HepG2 (cell line): ENCODE data around the gene MYO5A. TPM values are rescaled to one million over a fixed set of nuclear protein-coding genes. Genes with fewer than 3 reads are reported as not detected.

Source experiments
- AFF4 ChIP-seq: sonication (generic); formaldehyde crosslinking; IDR thresholded peaks from 2 replicates; pipeline ENCODE4 v1.4.0; 2020; ENCODE audit warnings: missing genetic modification reagents
- ARNT2 ChIP-seq: sonication (generic); formaldehyde crosslinking; IDR thresholded peaks from 2 replicates; pipeline ENCODE4 v1.8.0; 2022; ENCODE audit warnings: mild to moderate bottlenecking, low read depth, missing genetic modification reagents, moderate library complexity
- ASH2L ChIP-seq: fragments of 300-600, 200-600 bp; sonication (generic); IDR thresholded peaks from 2 replicates; pipeline ENCODE4 v1.7.0; 2017; ENCODE audit warnings: low read depth, mild to moderate bottlenecking, moderate library complexity, mixed read lengths, low read length; ENCODE audit not compliant: insufficient read length
- HNF4G ChIP-seq, 2 experiments: sonication (generic) in 1 of 2; formaldehyde crosslinking in 1 of 2; IDR thresholded peaks; 2 replicates each; pipeline versions ENCODE4 v1.4.0 to v1.6.1; 2011 to 2020; ENCODE audit warnings: borderline replicate concordance in 2 of 2, low read depth in 2 of 2, mild to moderate bottlenecking in 2 of 2, low read length in 1 of 2, missing genetic modification reagents in 1 of 2, moderate library complexity in 1 of 2
- HNRNPUL1 ChIP-seq: fragments of 200-400 bp; formaldehyde crosslinking; IDR thresholded peaks from 2 replicates; pipeline ENCODE4 v1.6.1; 2017; ENCODE audit warnings: low read depth, mild to moderate bottlenecking, low read length, moderate library complexity
- KLF15 ChIP-seq: sonication (generic); formaldehyde crosslinking; IDR thresholded peaks from 2 replicates; pipeline ENCODE4 v1.8.1; 2023; ENCODE audit warnings: borderline replicate concordance, mild to moderate bottlenecking, inconsistent platforms, missing genetic modification reagents, mixed read lengths
- NFYB ChIP-seq: sonication (generic); formaldehyde crosslinking; IDR thresholded peaks from 2 replicates; pipeline ENCODE4 v1.4.0; 2020; ENCODE audit warnings: missing genetic modification reagents
- NR2F2 ChIP-seq: IDR thresholded peaks from 2 replicates; pipeline ENCODE4 v1.6.1; 2012; ENCODE audit warnings: low read depth, inconsistent platforms, borderline replicate concordance
- RBFOX2 ChIP-seq: fragments of 200-400 bp; formaldehyde crosslinking; IDR thresholded peaks from 2 replicates; pipeline ENCODE4 v1.6.1; 2017; ENCODE audit warnings: low read depth, mild to moderate bottlenecking, low read length
- SCMH1 ChIP-seq: sonication (generic); formaldehyde crosslinking; IDR thresholded peaks from 2 replicates; pipeline ENCODE4 v1.9.0; 2021; ENCODE audit warnings: missing genetic modification reagents, mild to moderate bottlenecking, borderline replicate concordance
- ZFYVE20 ChIP-seq: sonication (generic); formaldehyde crosslinking; IDR thresholded peaks from 2 replicates; pipeline ENCODE4 v1.8.0; 2023; ENCODE audit warnings: low read depth, mild to moderate bottlenecking, moderate library complexity, missing genetic modification reagents, borderline replicate concordance
- ZKSCAN5 ChIP-seq: sonication (generic); formaldehyde crosslinking; IDR thresholded peaks from 2 replicates; pipeline ENCODE4 v1.5.1; 2020; ENCODE audit warnings: mild to moderate bottlenecking, missing genetic modification reagents
- ZNF10 ChIP-seq: sonication (generic); formaldehyde crosslinking; IDR thresholded peaks from 2 replicates; pipeline ENCODE4 v1.4.0; 2020; ENCODE audit warnings: mild to moderate bottlenecking, low read depth, missing genetic modification reagents, borderline replicate concordance
- ZNF101 ChIP-seq: sonication (generic); formaldehyde crosslinking; IDR thresholded peaks from 2 replicates; pipeline ENCODE4 v1.4.0; 2020; ENCODE audit warnings: mild to moderate bottlenecking, low read depth, missing genetic modification reagents, borderline replicate concordance
- ZNF143 ChIP-seq: sonication (generic); formaldehyde crosslinking; IDR thresholded peaks from 2 replicates; pipeline ENCODE4 v1.4.0; 2020; ENCODE audit warnings: missing genetic modification reagents
- ZNF274 ChIP-seq: sonication (generic); formaldehyde crosslinking; IDR thresholded peaks from 2 replicates; pipeline ENCODE4 v1.5.1; 2020; ENCODE audit warnings: mild to moderate bottlenecking, missing genetic modification reagents
- ZNF44 ChIP-seq: sonication (generic); formaldehyde crosslinking; IDR thresholded peaks from 2 replicates; pipeline ENCODE4 v1.5.1; 2020; ENCODE audit warnings: mild to moderate bottlenecking, missing genetic modification reagents
- ZNF614 ChIP-seq: IDR thresholded peaks from 2 replicates; pipeline ENCODE4 v1.6.1; 2018; ENCODE audit warnings: missing biosample characterization, missing genetic modification reagents, inconsistent platforms, borderline replicate concordance
- ZNF629 ChIP-seq: sonication (generic); formaldehyde crosslinking; conservative IDR thresholded peaks from 2 replicates; pipeline ENCODE4 v1.5.0; 2020; ENCODE audit warnings: missing genetic modification reagents
- ZNF841 ChIP-seq: sonication (generic); formaldehyde crosslinking; IDR thresholded peaks from 2 replicates; pipeline ENCODE4 v1.8.1; 2023; ENCODE audit warnings: missing genetic modification reagents, borderline replicate concordance
- polyA plus RNA-seq, 8 experiments: library from polyadenylated mRNA; depleted of rRNA in 3 of 8; stranded (reverse) in 7 of 8; unstranded in 1 of 8; fragments of >200 nt; fragmentation: Illumina TruSeq in 4 of 8; extraction: Trizol in 4 of 8; gene quantifications; 2 replicates each; pipeline versions ENCODE4 v1.2.1 to v1.2.3, GENCODE V29; 2011 to 2016; ENCODE audit warnings: low read depth in 4 of 8, missing spikeins in 1 of 8, mixed read lengths in 1 of 8; ENCODE audit not compliant: insufficient read depth in 1 of 8
- total RNA-seq, 5 experiments: library from RNA; depleted of rRNA; stranded (reverse); fragments of >200 nt; fragmentation: Illumina TruSeq; extraction: Trizol; gene quantifications; 2 replicates each; pipeline ENCODE4 v1.2.3, GENCODE V29; 2016; ENCODE audit warnings: low read depth in 1 of 5
- TF ChIP-seq, protein P1 (sequence below): sonication (generic); formaldehyde crosslinking; IDR thresholded peaks from 2 replicates; pipeline ENCODE4 v1.4.0; 2020; ENCODE audit warnings: missing genetic modification reagents

MYO5A gene
- total and polyA plus RNA-seq, 2 of the 13 experiments (the other 11 are each of a cell fraction or from before 2014, with no cell fraction given): 2.8 to 4.8 TPM

DNA sequence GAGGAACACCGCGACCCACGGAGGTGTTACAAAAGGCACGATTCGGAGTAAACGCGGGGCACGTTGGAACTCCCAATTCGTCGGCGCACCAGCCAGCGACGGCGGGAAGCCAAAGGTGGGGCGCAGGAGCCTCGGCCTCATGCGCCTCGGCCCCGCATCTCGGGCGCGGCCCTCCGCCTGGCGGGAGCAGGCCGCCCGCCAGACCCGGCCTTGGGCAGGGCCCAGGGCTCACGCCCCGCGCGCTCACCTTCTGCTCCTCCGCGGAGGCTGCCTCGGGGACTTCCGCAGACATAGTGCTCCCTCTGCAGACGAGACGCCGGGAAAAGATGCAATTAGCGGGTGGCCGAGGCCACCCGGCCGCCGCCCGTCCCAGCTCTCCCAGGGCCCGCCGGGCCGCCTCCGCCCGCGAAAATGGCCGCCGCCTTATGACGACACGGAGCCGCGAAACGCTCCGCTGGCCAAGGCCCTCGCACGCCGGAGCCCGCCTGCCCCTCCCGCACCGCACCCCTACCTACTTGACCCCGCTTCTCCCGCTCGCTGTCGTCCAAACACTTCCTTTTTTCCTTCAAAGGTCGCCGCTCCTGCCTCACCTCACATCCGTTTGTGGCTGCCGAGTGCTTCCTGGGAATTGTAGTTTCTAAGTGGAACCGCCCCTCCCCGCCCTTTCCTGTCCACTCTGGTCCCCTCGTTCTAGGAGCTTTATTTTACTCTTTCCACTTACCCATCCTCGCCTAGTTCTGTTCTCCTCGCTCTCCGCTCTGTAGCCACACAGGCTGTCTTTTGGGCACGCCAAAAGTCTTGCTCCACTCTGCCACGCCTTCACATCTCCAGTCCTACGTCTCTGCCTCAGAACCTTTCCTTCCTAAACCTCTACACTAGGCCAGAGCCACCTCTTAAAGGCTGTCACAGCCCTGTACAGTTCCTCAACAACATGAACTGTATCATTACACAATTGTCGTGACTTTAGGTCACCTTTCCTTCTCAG, 40.2 kb upstream of the MYO5A start, which contains the start of gene ARPP19 (continued):
- TF ChIP-seq AFF4 (CRISPR knock-in tag): no peak
- TF ChIP-seq ZNF44: no peak
- no peak for TF ChIP-seq ZNF101 (CRISPR knock-in tag)
- TF ChIP-seq HNRNPUL1: no peak
- TF ChIP-seq KLF15: 0 out of 2 replicates have a peak, but pooled peaks have one; percentile 79
- peak; percentile 94 for TF ChIP-seq ARNT2 (CRISPR knock-in tag)
- TF ChIP-seq ZNF10 (CRISPR knock-in tag): no peak
- TF ChIP-seq NFYB: peak; percentile 31; the same call in 1 of the 2 replicates
- TF ChIP-seq ZNF274 (CRISPR knock-in tag): peak; percentile 73; the same call in 1 of the 2 replicates
- TF ChIP-seq RBFOX2: peak; percentile 96
- peak; percentile 86; the same call in 1 of the 2 replicates for TF ChIP-seq ZNF614 (CRISPR knock-in tag)
- TF ChIP-seq, protein P1, sequence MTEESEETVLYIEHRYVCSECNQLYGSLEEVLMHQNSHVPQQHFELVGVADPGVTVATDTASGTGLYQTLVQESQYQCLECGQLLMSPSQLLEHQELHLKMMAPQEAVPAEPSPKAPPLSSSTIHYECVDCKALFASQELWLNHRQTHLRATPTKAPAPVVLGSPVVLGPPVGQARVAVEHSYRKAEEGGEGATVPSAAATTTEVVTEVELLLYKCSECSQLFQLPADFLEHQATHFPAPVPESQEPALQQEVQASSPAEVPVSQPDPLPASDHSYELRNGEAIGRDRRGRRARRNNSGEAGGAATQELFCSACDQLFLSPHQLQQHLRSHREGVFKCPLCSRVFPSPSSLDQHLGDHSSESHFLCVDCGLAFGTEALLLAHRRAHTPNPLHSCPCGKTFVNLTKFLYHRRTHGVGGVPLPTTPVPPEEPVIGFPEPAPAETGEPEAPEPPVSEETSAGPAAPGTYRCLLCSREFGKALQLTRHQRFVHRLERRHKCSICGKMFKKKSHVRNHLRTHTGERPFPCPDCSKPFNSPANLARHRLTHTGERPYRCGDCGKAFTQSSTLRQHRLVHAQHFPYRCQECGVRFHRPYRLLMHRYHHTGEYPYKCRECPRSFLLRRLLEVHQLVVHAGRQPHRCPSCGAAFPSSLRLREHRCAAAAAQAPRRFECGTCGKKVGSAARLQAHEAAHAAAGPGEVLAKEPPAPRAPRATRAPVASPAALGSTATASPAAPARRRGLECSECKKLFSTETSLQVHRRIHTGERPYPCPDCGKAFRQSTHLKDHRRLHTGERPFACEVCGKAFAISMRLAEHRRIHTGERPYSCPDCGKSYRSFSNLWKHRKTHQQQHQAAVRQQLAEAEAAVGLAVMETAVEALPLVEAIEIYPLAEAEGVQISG (CRISPR knock-in tag): peak; percentile 95
- no peak for TF ChIP-seq SCMH1 (CRISPR knock-in tag)
- TF ChIP-seq ZFYVE20 (CRISPR knock-in tag): peak; percentile 69; the same call in 1 of the 2 replicates
- peak; percentile 95 for TF ChIP-seq ASH2L
- TF ChIP-seq HNF4G (IDR thresholded peaks at IDR 0.05; ENCODE audit: borderline replicate concordance, low read depth, low read length): no peak
- 0 out of 2 replicates have a peak, but pooled peaks have one; percentile 3 for TF ChIP-seq HNF4G (CRISPR knock-in tag; IDR thresholded peaks at IDR 0.05; ENCODE audit: borderline replicate concordance, low read depth)
- no peak for TF ChIP-seq ZNF841 (CRISPR knock-in tag)
- 0 out of 2 replicates have a peak, but pooled peaks have one; percentile 49 for TF ChIP-seq ZNF629 (CRISPR knock-in tag)
- TF ChIP-seq ZNF143: peak; percentile 98
- TF ChIP-seq NR2F2: peak; percentile 12; the same call in 1 of the 2 replicates
- no peak for TF ChIP-seq ZKSCAN5 (CRISPR knock-in tag)
